SJCRH30 (cell line): ENCODE results near the gene AFAP1L2. TPM values are rescaled to one million over a fixed set of nuclear protein-coding genes. Genes with fewer than 3 reads are reported as not detected.

ENCODE experiments used
- DNase-seq, 2 experiments: peaks; one replicate each; pipeline ENCODE4 v3.0.0-alpha.2; 2015 to 2020
- H3K27ac ChIP-seq: fragments of 250-450 bp; sonication (Bioruptor Pico); 2 replicates; pipeline ENCODE4 v1.5.1; 2020; ENCODE audit warnings: mild to moderate bottlenecking, moderate library complexity
- H3K27me3 ChIP-seq: fragments of 250-450 bp; sonication (Bioruptor Pico); 2 replicates; pipeline ENCODE4 v1.5.1; 2020; ENCODE audit warnings: mild to moderate bottlenecking, moderate library complexity
- H3K36me3 ChIP-seq: fragments of 250-450 bp; sonication (Bioruptor Pico); 2 replicates; pipeline ENCODE4 v1.5.1; 2020; ENCODE audit warnings: mild to moderate bottlenecking, moderate library complexity
- H3K4me1 ChIP-seq: fragments of 250-450 bp; sonication (Bioruptor Pico); 2 replicates; pipeline ENCODE4 v1.5.1; 2020; ENCODE audit warnings: mild to moderate bottlenecking, moderate library complexity
- H3K4me3 ChIP-seq: fragments of 250-450 bp; sonication (Bioruptor Pico); 2 replicates; pipeline ENCODE4 v1.5.1; 2020; ENCODE audit warnings: mild to moderate bottlenecking, moderate library complexity
- H3K9me3 ChIP-seq: fragments of 250-450 bp; sonication (Bioruptor Pico); replicated peaks from 2 replicates; pipeline ENCODE4 v1.5.1; 2020; ENCODE audit warnings: mild to moderate bottlenecking, moderate library complexity
- total RNA-seq: library from RNA; depleted of rRNA; stranded (reverse); fragments of >200 nt; shearing (Covaris generic); gene quantifications from 2 replicates; pipeline ENCODE4 v1.2.3, GENCODE V29; 2014

AFAP1L2 gene
- total RNA-seq, 1 experiment from 2014 or later = 1.8 TPM

GRCh38 chr10:114274616-114275453 lies 129.5 kb downstream of the AFAP1L2 start:
- no peaks in the 10 kb centered on the region for H3K9me3 ChIP-seq
- H3K27ac ChIP-seq = no peak overlapping the region
- H3K4me1 ChIP-seq = peaks cover 18% of the 10 kb centered on the region
- no peak for DNase-seq
- H3K36me3 ChIP-seq = no peaks in the 10 kb centered on the region
- H3K27me3 ChIP-seq = no peaks in the 10 kb centered on the region
- no peak overlapping the region for H3K4me3 ChIP-seq

GRCh38 chr10:114273910-114274309 lies 130.4 kb downstream of the AFAP1L2 start:
- Histone ChIP-seq H3K27ac (no peak overlapping the region), H3K27me3 (no peaks in the 10 kb centered on the region), H3K4me1 (peaks cover 18% of the 10 kb centered on the region), H3K4me3 (no peak overlapping the region), H3K9me3 (no peaks in the 10 kb centered on the region), H3K36me3 (no peaks in the 10 kb centered on the region)
- DNase-seq = no peak

- Histone ChIP-seq H3K9me3 (no peaks in the 10 kb centered on the region), H3K4me3 (no peak overlapping the region)
- DNase-seq = no peak
Observed at GRCh38 chr10:114272696-114273095, 131.6 kb downstream of the AFAP1L2 start.

GRCh38 chr10:114271779-114272167 lies 132.5 kb downstream of the AFAP1L2 start:
- Histone ChIP-seq H3K9me3 (no peaks in the 10 kb centered on the region), H3K4me3 (no peak overlapping the region), H3K4me1 (peaks cover 19% of the 10 kb centered on the region), H3K36me3 (no peaks in the 10 kb centered on the region), H3K27me3 (no peaks in the 10 kb centered on the region), H3K27ac (peak overlapping the region; percentile 22; the same call in 1 of the 2 replicates)
- DNase-seq = peak; percentile 54 to 68

More at GRCh38 chr10:114272696-114273095, 131.6 kb downstream of the AFAP1L2 start:
- Histone ChIP-seq H3K27me3 (no peaks in the 10 kb centered on the region), H3K4me1 (peaks cover 18% of the 10 kb centered on the region), H3K27ac (no peak overlapping the region), H3K36me3 (no peaks in the 10 kb centered on the region)

- Histone ChIP-seq H3K27me3 (no peaks in the 10 kb centered on the region), H3K4me1 (peaks cover 22% of the 10 kb centered on the region), H3K27ac (peak overlapping the region; percentile 13), H3K9me3 (no peaks in the 10 kb centered on the region), H3K36me3 (no peaks in the 10 kb centered on the region), H3K4me3 (no peak overlapping the region)
- peak; percentile 44 to 54 for DNase-seq
Observed at GRCh38 chr10:114271075-114271778, 133.1 kb downstream of the AFAP1L2 start.

- Histone ChIP-seq H3K27me3 (no peaks in the 10 kb centered on the region), H3K27ac (no peak overlapping the region), H3K9me3 (no peaks in the 10 kb centered on the region), H3K4me3 (no peak overlapping the region), H3K4me1 (peaks cover 24% of the 10 kb centered on the region), H3K36me3 (no peaks in the 10 kb centered on the region)
- DNase-seq = peak; percentile 32 to 34
Observed at GRCh38 chr10:114266521-114266920, 137.8 kb downstream of the AFAP1L2 start.

- Histone ChIP-seq H3K27me3 (no peaks in the 10 kb centered on the region), H3K9me3 (no peaks in the 10 kb centered on the region), H3K27ac (no peak overlapping the region), H3K4me1 (peaks cover 24% of the 10 kb centered on the region), H3K36me3 (no peaks in the 10 kb centered on the region), H3K4me3 (no peak overlapping the region)
- peak in 1 of 2 experiments; percentile 20 for DNase-seq
Observed at GRCh38 chr10:114265392-114266053, 138.8 kb downstream of the AFAP1L2 start.

- Histone ChIP-seq H3K27me3 (no peaks in the 10 kb centered on the region), H3K9me3 (no peaks in the 10 kb centered on the region), H3K27ac (no peak overlapping the region), H3K4me1 (peaks cover 34% of the 10 kb centered on the region), H3K4me3 (no peak overlapping the region), H3K36me3 (no peaks in the 10 kb centered on the region)
- no peak for DNase-seq
Observed at GRCh38 chr10:114262496-114262895, 141.8 kb downstream of the AFAP1L2 start.

- Histone ChIP-seq H3K27me3 (no peaks in the 10 kb centered on the region), H3K4me3 (no peak overlapping the region), H3K27ac (peak overlapping the region; percentile 18; the same call in 1 of the 2 replicates), H3K4me1 (peaks cover 41% of the 10 kb centered on the region), H3K36me3 (no peaks in the 10 kb centered on the region), H3K9me3 (no peaks in the 10 kb centered on the region)
- DNase-seq = peak; percentile 64 to 70
Observed at GRCh38 chr10:114261076-114261475, 143.2 kb downstream of the AFAP1L2 start.

- DNase-seq = no peak
- Histone ChIP-seq H3K27ac (peak overlapping the region; percentile 18; the same call in 1 of the 2 replicates), H3K27me3 (no peaks in the 10 kb centered on the region), H3K9me3 (no peaks in the 10 kb centered on the region), H3K4me3 (no peak overlapping the region), H3K36me3 (no peaks in the 10 kb centered on the region), H3K4me1 (peaks cover 38% of the 10 kb centered on the region)
Observed at GRCh38 chr10:114260366-114260765, 143.9 kb downstream of the AFAP1L2 start.

GRCh38 chr10:114259824-114260223 lies 144.5 kb downstream of the AFAP1L2 start:
- DNase-seq = no peak
- H3K27me3 ChIP-seq = no peaks in the 10 kb centered on the region
- no peaks in the 10 kb centered on the region for H3K36me3 ChIP-seq
- H3K27ac ChIP-seq = no peak overlapping the region
- H3K4me1 ChIP-seq = peaks cover 35% of the 10 kb centered on the region
- H3K4me3 ChIP-seq = no peak overlapping the region
- no peaks in the 10 kb centered on the region for H3K9me3 ChIP-seq

- no peaks in the 10 kb centered on the region for H3K36me3 ChIP-seq
- H3K27ac ChIP-seq = no peak overlapping the region
- H3K4me3 ChIP-seq = no peak overlapping the region
- peaks cover 35% of the 10 kb centered on the region for H3K4me1 ChIP-seq
- H3K27me3 ChIP-seq = no peaks in the 10 kb centered on the region
- H3K9me3 ChIP-seq = no peaks in the 10 kb centered on the region
- DNase-seq = no peak
Observed at GRCh38 chr10:114258274-114258840, 145.9 kb downstream of the AFAP1L2 start.

GRCh38 chr10:114257498-114257897 lies 146.8 kb downstream of the AFAP1L2 start:
- Histone ChIP-seq H3K4me3 (no peak overlapping the region), H3K9me3 (no peaks in the 10 kb centered on the region), H3K36me3 (no peaks in the 10 kb centered on the region), H3K27me3 (no peaks in the 10 kb centered on the region), H3K27ac (no peak overlapping the region), H3K4me1 (peaks cover 35% of the 10 kb centered on the region)
- no peak for DNase-seq

GRCh38 chr10:114256822-114257221 lies 147.5 kb downstream of the AFAP1L2 start:
- Histone ChIP-seq H3K4me1 (peaks cover 35% of the 10 kb centered on the region), H3K36me3 (no peaks in the 10 kb centered on the region), H3K27me3 (no peaks in the 10 kb centered on the region), H3K9me3 (no peaks in the 10 kb centered on the region), H3K27ac (no peak overlapping the region), H3K4me3 (no peak overlapping the region)
- peak in 1 of 2 experiments; percentile 29 for DNase-seq
